Stimulated activated CD4-positive, alpha-beta T cell treated with anti-CD3 and anti-CD28 coated beads, Interleukin-1b, Interleukin-23, amount 100 ng/mL, for 4 hours (primary cell): ENCODE measurements around the gene HSD17B3.
"Not testable (repeated sequence)": the region's sequence is repeated elsewhere in the genome, so short reads cannot be mapped to it uniquely, and the experiment has no call there.

Experiments
- DNase-seq, 2 donors: peaks; one replicate each; pipeline ENCODE4 v3.0.0-alpha.2; 2020; ENCODE audit warnings: low read depth in 2 of 2

Gene HSD17B3

GRCh38 chr9:96195541-96195940 is 106.4 kb downstream of the HSD17B3 start:
- DNase-seq = no peak

- DNase-seq = no peak
Measured at GRCh38 chr9:96193236-96193755, 108.7 kb downstream of the HSD17B3 start.

GRCh38 chr9:96192710-96193109 is 109.3 kb downstream of the HSD17B3 start:
- DNase-seq = no peak

GRCh38 chr9:96189995-96190394 is 112.0 kb downstream of the HSD17B3 start:
- DNase-seq = no peak

GRCh38 chr9:96189581-96189980 is 112.4 kb downstream of the HSD17B3 start:
- not testable (repeated sequence) for DNase-seq

- no peak for DNase-seq
Measured at GRCh38 chr9:96188571-96188970, 113.4 kb downstream of the HSD17B3 start.

- DNase-seq = no peak
Measured at GRCh38 chr9:96187151-96187555, 114.8 kb downstream of the HSD17B3 start.

- no peak for DNase-seq
Measured at GRCh38 chr9:96186591-96187011, 115.4 kb downstream of the HSD17B3 start.

GRCh38 chr9:96185518-96186156 is 116.3 kb downstream of the HSD17B3 start:
- no peak for DNase-seq
